ENCODE data around the gene YKT6. TPM values are rescaled to one million over a fixed set of nuclear protein-coding genes. Genes with fewer than 3 reads are reported as not detected.

The YKT6 gene
- total RNA-seq, 4 donors from 2014 or later, result 51.7 to 90.0 (median 60.2) TPM

GRCh38 chr7:44223362-44224079 lies 22.7 kb downstream of the YKT6 start:
- Histone ChIP-seq H3K27ac (no peak overlapping the region), H3K4me3 (replicated peaks in 1 of 3) (no peak overlapping the region), H3K9me3 (no peaks in the 10 kb centered on the region), H3K27me3 (no peaks in the 10 kb centered on the region), H3K4me1 (no peaks in the 10 kb centered on the region), H3K36me3 (no peaks in the 10 kb centered on the region)
- 70 to 74% methylated on average over 5 of the region's 5 CpGs for WGBS, 2 donors
- no peak for DNase-seq
- TF ChIP-seq CTCF (IDR thresholded peaks at IDR 0.05) (no peak), POLR2A (IDR thresholded peaks at IDR 0.05) (no peak)
- intact Hi-C loops (cut with DNase I), result no loop called here

DNA sequence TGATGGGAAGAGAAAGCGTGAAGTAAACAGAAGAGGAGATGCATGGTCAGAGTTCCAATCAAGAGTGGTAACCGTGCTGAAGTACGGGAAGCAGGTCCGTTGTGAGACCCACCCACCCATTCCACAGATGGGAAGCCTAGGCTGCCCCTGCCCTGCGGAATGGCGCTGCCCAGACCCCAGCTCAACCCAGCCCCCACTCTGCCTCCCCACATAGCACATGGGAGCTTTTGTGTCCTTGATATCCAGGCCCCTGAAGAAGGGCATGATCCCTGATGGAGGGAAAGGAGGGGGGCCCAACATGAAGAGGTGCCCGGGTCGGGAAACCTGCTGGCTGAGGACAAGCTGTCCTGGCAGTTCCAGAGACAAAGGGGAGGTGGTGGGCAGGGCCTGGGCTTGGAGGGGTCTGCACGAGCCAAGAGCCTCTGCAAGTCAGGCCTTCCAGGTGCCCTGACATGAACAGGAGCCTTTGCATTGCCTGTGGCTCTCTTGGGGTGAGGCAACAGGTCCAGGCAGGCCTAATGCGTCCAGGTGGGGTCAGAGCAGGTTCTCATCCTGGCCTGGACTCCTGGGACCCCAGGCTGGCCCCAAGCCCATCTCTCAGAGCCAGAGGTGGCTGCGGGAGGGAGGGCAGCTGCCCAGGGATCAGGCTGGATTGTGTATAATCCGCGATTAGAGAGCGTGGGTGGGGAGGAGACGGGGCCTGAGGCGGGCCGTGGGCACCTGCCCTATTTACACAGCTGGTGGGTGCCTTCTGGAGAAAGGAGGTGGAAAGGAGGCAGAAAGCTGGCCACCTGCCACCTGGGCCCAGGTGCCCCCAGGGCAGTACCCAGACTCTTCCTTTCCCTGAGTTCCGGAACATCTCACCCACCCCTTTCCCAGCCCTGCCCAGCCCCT lies 23.5 kb downstream of the YKT6 start:
- intact Hi-C loops (cut with DNase I), result no loop called here
- no peak overlapping the region for H3K4me3 ChIP-seq (replicated peaks in 1 of 3)

DNA sequence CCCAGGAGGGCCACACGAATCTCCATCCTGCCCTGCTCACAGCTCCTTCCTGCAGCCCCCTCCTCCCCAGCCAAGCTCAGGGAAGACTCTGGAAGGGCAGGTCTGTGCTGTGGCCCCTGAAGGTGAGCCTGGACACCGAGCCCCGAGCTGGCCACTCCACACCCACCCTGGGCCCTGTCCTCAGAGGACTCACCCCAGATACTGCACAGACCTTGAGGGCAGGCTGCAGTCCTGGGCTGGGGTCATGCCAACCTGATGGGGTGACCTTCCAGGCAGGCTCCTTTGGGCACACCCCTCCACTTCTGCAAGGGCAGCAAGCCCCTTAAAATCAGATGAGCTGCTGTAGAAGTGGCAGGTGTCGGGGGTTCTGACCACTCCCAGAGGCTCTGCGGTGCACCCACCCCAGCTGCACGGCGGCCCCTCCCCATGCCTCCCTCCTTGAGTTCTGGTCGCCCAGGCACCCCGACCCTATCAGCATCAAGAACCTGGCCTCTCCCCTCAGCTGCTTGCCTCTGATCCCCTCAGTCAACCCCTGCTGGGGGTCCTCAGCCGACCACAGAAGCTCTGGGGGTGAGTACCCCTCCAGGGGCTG lies 24.3 kb downstream of the YKT6 start:
- Histone ChIP-seq H3K4me1 (no peaks in the 10 kb centered on the region), H3K27me3 (no peaks in the 10 kb centered on the region), H3K36me3 (no peaks in the 10 kb centered on the region), H3K9me3 (no peaks in the 10 kb centered on the region), H3K4me3 (replicated peaks in 1 of 3) (no peak overlapping the region), H3K27ac (no peak overlapping the region)
- no peak for TF ChIP-seq POLR2A (IDR thresholded peaks at IDR 0.05)
- TF ChIP-seq CTCF (IDR thresholded peaks at IDR 0.05), result no peak
- intact Hi-C loops (cut with DNase I), result no loop called here
- WGBS, 2 donors, result 81 to 82% methylated on average over 8 to 9 of the region's 10 CpGs
- DNase-seq, result no peak

More for the DNA sequence above, 23.5 kb downstream of the YKT6 start:
- Histone ChIP-seq H3K9me3 (no peaks in the 10 kb centered on the region), H3K27me3 (no peaks in the 10 kb centered on the region), H3K36me3 (no peaks in the 10 kb centered on the region), H3K4me1 (no peaks in the 10 kb centered on the region), H3K27ac (no peak overlapping the region)
- DNase-seq, result no peak
- no peak for TF ChIP-seq CTCF (IDR thresholded peaks at IDR 0.05)
- TF ChIP-seq POLR2A (IDR thresholded peaks at IDR 0.05), result no peak
- 76 to 79% methylated on average over 17 to 18 of the region's 18 CpGs for WGBS, 2 donors

- Histone ChIP-seq H3K36me3 (no peaks in the 10 kb centered on the region), H3K27ac (no peak overlapping the region), H3K27me3 (no peaks in the 10 kb centered on the region), H3K4me3 (replicated peaks in 1 of 3) (no peak overlapping the region), H3K4me1 (no peaks in the 10 kb centered on the region), H3K9me3 (no peaks in the 10 kb centered on the region)
- intact Hi-C loops (cut with DNase I), result no loop called here
- 79 to 91% methylated on average over 17 to 21 of the region's 26 CpGs for WGBS, 2 donors
- TF ChIP-seq CTCF (IDR thresholded peaks at IDR 0.05) (no peak), POLR2A (IDR thresholded peaks at IDR 0.05) (no peak)
- no peak for DNase-seq
Measured at GRCh38 chr7:44225566-44226395, 25.0 kb downstream of the YKT6 start.

Measured in thyroid gland (tissue), 4 donors.